B cell (primary cell): ENCODE measurements around the gene PLS3.

Experiments
- EZH2 ChIP-seq: IDR thresholded peaks from 2 replicates; pipeline ENCODE4 v1.6.1; 2012; ENCODE audit warnings: borderline replicate concordance, low read depth, mild to moderate bottlenecking, moderate library complexity, low read length; ENCODE audit not compliant: insufficient read depth, poor library complexity, severe bottlenecking
- TF ChIP-seq, protein P1 (sequence below): fragments of 200-600 bp; IDR thresholded peaks from one replicate; pipeline ENCODE4 v1.8.0; 2022; ENCODE audit warnings: antibody characterized with exemption, mild to moderate bottlenecking

DNA sequence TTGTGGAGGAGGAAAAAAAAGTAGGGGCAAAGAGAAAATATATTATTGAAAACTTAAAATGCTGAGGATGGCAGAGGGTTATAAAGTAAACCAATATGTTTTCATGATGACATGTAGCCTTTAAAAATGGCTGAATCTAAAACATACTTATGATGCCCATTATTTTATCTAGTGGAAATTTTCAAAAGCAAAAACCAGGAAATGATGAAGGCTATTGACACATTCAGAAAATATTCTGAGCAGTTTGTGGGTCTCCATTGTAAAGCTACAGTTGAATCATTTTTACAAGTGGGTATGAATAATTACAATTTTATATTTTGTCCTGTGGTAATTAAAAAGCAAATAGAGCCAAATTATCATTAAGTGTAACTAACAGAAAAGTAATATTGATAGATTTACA lies 10.7 kb downstream of the PLS3 start:
- TF ChIP-seq, protein P1, sequence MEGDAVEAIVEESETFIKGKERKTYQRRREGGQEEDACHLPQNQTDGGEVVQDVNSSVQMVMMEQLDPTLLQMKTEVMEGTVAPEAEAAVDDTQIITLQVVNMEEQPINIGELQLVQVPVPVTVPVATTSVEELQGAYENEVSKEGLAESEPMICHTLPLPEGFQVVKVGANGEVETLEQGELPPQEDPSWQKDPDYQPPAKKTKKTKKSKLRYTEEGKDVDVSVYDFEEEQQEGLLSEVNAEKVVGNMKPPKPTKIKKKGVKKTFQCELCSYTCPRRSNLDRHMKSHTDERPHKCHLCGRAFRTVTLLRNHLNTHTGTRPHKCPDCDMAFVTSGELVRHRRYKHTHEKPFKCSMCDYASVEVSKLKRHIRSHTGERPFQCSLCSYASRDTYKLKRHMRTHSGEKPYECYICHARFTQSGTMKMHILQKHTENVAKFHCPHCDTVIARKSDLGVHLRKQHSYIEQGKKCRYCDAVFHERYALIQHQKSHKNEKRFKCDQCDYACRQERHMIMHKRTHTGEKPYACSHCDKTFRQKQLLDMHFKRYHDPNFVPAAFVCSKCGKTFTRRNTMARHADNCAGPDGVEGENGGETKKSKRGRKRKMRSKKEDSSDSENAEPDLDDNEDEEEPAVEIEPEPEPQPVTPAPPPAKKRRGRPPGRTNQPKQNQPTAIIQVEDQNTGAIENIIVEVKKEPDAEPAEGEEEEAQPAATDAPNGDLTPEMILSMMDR: no peak
- TF ChIP-seq EZH2: no peak
